Measurements from ENCODE around the gene LEMD3.

Gene LEMD3

GRCh38 chr12:65248656-65249633 is 79.6 kb downstream of the LEMD3 start:
- Histone ChIP-seq H3K9ac (ENCODE audit: low read depth, low read length, poor library complexity, severe bottlenecking) (no peak overlapping the region), H3K4me3 (ENCODE audit: low read length, poor library complexity, severe bottlenecking) (no peak overlapping the region), H3K27me3 (ENCODE audit: insufficient read depth, low read length, poor library complexity, severe bottlenecking) (no peaks in the 10 kb centered on the region), H3K4me2 (ENCODE audit: low read depth, low read length, poor library complexity, severe bottlenecking) (no peak overlapping the region), H3K79me2 (ENCODE audit: insufficient read depth, low read length) (no peaks in the 10 kb centered on the region), H4K20me1 (ENCODE audit: insufficient read depth, low read length, poor library complexity, severe bottlenecking) (no peaks in the 10 kb centered on the region), H3K9me3 (ENCODE audit: insufficient read depth, low read depth, low read length) (no peaks in the 10 kb centered on the region), H3K36me3 (ENCODE audit: insufficient read depth, low read length) (peaks cover 32% of the 10 kb centered on the region), H3K9me2 (replicated peaks; ENCODE audit: low read depth, low read length) (no peaks in the 10 kb centered on the region), H2AFZ (ENCODE audit: low read length) (no peak overlapping the region), H3F3A (ENCODE audit: low read depth) (no peaks in the 10 kb centered on the region), H3K4me1 (ENCODE audit: insufficient read depth, low read length, poor library complexity, severe bottlenecking) (no peaks in the 10 kb centered on the region)
- TF ChIP-seq, protein P1, sequence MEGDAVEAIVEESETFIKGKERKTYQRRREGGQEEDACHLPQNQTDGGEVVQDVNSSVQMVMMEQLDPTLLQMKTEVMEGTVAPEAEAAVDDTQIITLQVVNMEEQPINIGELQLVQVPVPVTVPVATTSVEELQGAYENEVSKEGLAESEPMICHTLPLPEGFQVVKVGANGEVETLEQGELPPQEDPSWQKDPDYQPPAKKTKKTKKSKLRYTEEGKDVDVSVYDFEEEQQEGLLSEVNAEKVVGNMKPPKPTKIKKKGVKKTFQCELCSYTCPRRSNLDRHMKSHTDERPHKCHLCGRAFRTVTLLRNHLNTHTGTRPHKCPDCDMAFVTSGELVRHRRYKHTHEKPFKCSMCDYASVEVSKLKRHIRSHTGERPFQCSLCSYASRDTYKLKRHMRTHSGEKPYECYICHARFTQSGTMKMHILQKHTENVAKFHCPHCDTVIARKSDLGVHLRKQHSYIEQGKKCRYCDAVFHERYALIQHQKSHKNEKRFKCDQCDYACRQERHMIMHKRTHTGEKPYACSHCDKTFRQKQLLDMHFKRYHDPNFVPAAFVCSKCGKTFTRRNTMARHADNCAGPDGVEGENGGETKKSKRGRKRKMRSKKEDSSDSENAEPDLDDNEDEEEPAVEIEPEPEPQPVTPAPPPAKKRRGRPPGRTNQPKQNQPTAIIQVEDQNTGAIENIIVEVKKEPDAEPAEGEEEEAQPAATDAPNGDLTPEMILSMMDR (conservative IDR thresholded peaks at IDR 0.05; ENCODE audit: low read length), result no peak
- TF ChIP-seq EZH2phosphoT487 (IDR thresholded peaks at IDR 0.05; ENCODE audit: borderline replicate concordance), result no peak

DNA sequence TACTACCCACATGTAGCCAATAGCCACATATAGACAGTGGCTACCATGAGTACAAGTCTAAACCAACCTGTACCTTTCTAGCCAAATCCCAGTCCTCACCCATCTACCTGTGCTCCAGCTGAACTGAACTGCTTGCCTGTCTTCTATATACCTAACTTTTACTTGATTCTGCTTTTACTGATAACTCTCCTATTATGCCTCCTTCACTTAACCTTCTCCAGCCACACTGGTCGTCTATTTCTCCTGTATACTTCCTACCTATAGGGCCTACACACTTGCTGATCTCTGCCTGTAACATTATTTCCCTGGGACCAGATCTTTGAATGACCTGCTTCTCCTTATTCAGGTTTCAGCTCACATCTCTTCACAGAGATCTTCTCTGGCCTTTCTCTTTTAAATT is 83.1 kb downstream of the LEMD3 start:
- no peaks in the 10 kb centered on the region for H3K9me2 ChIP-seq (replicated peaks; ENCODE audit: low read depth, low read length)
- no peaks in the 10 kb centered on the region for H4K20me1 ChIP-seq (ENCODE audit: insufficient read depth, low read length, poor library complexity, severe bottlenecking)
- TF ChIP-seq, protein P1 (conservative IDR thresholded peaks at IDR 0.05; ENCODE audit: low read length), result no peak
- TF ChIP-seq EZH2phosphoT487 (IDR thresholded peaks at IDR 0.05; ENCODE audit: borderline replicate concordance), result no peak
- H3K27me3 ChIP-seq (ENCODE audit: insufficient read depth, low read length, poor library complexity, severe bottlenecking), result no peaks in the 10 kb centered on the region
- no peak overlapping the region for H3K4me3 ChIP-seq (ENCODE audit: low read length, poor library complexity, severe bottlenecking)
- H3K9me3 ChIP-seq (ENCODE audit: insufficient read depth, low read depth, low read length), result no peaks in the 10 kb centered on the region
- no peak overlapping the region for H3K4me2 ChIP-seq (ENCODE audit: low read depth, low read length, poor library complexity, severe bottlenecking)
- H3K79me2 ChIP-seq (ENCODE audit: insufficient read depth, low read length), result no peaks in the 10 kb centered on the region
- H3K4me1 ChIP-seq (ENCODE audit: insufficient read depth, low read length, poor library complexity, severe bottlenecking), result no peaks in the 10 kb centered on the region
- H3K9ac ChIP-seq (ENCODE audit: low read depth, low read length, poor library complexity, severe bottlenecking), result no peak overlapping the region
- 0 out of 2 replicates have a peak, but pooled peaks cover under 1% of the 10 kb centered on the region for H3K36me3 ChIP-seq (ENCODE audit: insufficient read depth, low read length)
- H3F3A ChIP-seq (ENCODE audit: low read depth), result no peaks in the 10 kb centered on the region
- no peak overlapping the region for H2AFZ ChIP-seq (ENCODE audit: low read length)

GRCh38 chr12:65257986-65258385 is 88.6 kb downstream of the LEMD3 start:
- Histone ChIP-seq H2AFZ (ENCODE audit: low read length) (no peak overlapping the region), H4K20me1 (ENCODE audit: insufficient read depth, low read length, poor library complexity, severe bottlenecking) (no peaks in the 10 kb centered on the region), H3K27me3 (ENCODE audit: insufficient read depth, low read length, poor library complexity, severe bottlenecking) (no peaks in the 10 kb centered on the region), H3K9me2 (replicated peaks; ENCODE audit: low read depth, low read length) (no peaks in the 10 kb centered on the region), H3K9ac (ENCODE audit: low read depth, low read length, poor library complexity, severe bottlenecking) (no peak overlapping the region), H3K36me3 (ENCODE audit: insufficient read depth, low read length) (no peaks in the 10 kb centered on the region), H3K4me1 (ENCODE audit: insufficient read depth, low read length, poor library complexity, severe bottlenecking) (no peaks in the 10 kb centered on the region), H3K4me3 (ENCODE audit: low read length, poor library complexity, severe bottlenecking) (no peak overlapping the region), H3K4me2 (ENCODE audit: low read depth, low read length, poor library complexity, severe bottlenecking) (no peak overlapping the region), H3F3A (ENCODE audit: low read depth) (no peaks in the 10 kb centered on the region), H3K79me2 (ENCODE audit: insufficient read depth, low read length) (no peaks in the 10 kb centered on the region), H3K9me3 (ENCODE audit: insufficient read depth, low read depth, low read length) (no peaks in the 10 kb centered on the region)
- TF ChIP-seq EZH2phosphoT487 (IDR thresholded peaks at IDR 0.05; ENCODE audit: borderline replicate concordance), result no peak
